Erythroblast (primary cell): ENCODE data around the gene PTPRU.

Experiments
- GATA1 ChIP-seq: IDR thresholded peaks from 2 replicates; pipeline ENCODE4 v1.6.1; 2011; ENCODE audit warnings: low read depth, mild to moderate bottlenecking, control low read depth, low read length, moderate library complexity
- POLR2A ChIP-seq: IDR thresholded peaks from 2 replicates; pipeline ENCODE4 v1.6.1; 2011; ENCODE audit warnings: mild to moderate bottlenecking, low read length

- TF ChIP-seq POLR2A: no peak
- no peak for TF ChIP-seq GATA1
These were observed 41.8 kb downstream of the PTPRU start for GRCh38 chr1:29278124-29278523.
